ENCODE measurements around the gene RRP1. TPM values are rescaled to one million over a fixed set of nuclear protein-coding genes. Genes with fewer than 3 reads are reported as not detected.

RRP1 gene
- total RNA-seq, 1 experiment from 2014 or later: 53.9 TPM

DNA sequence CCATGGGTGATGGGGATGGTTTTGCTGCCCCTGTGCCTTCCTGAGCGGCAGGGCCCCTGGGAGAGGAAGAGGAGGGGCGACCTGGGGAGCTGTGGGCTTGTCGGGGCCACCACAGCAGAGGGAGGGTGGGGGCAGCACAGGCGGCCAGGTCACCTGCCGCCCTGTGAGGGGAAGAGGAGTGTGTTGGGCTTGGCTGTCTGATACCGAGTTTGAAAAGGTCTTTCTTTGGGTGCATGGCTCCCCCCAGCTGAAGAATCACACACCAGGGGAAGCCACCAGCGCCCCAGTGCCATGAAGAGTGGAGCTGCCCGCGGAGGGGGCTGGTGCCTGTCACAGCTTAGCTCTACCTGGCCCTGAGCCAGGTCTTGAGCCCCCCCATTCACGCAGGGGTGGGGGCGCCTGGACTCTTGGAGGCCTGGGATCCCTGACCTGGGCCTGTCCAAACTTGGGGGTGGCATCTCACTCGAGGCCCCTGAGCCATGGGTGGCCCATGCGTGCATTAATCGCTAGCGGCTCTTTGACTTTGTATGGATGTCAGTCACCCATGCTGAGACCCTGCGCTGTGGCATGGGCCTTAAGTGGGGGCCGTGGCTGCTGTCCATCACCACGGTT is 39.6 kb upstream of the RRP1 start:
- Histone ChIP-seq H3K9me2 (ENCODE audit: insufficient read depth) (no peaks in the 10 kb centered on the region), H3K4me3 (replicated peaks in 1 of 2; ENCODE audit: low read depth in 1 of 2, low read length in 2 of 2) (no peak overlapping the region), H3K9ac (ENCODE audit: low read length) (no peak overlapping the region), H2AFZ (ENCODE audit: low read depth, low read length, poor library complexity, severe bottlenecking) (no peak overlapping the region), H3K4me1 (ENCODE audit: control insufficient read depth in 1 of 2, insufficient read depth in 2 of 2, low read length in 2 of 2) (peaks cover 0 to 12% of the 10 kb centered on the region in 2 experiments; a peak in 2 of 4 replicates), H3K27ac (ENCODE audit: low read depth, low read length) (no peak overlapping the region), H3K79me2 (ENCODE audit: insufficient read depth, low read length) (no peaks in the 10 kb centered on the region), H3K27me3 (ENCODE audit: insufficient read depth, low read length) (no peaks in the 10 kb centered on the region), H3K4me2 (ENCODE audit: low read length) (no peak overlapping the region), H3K36me3 (ENCODE audit: control insufficient read depth in 1 of 2, insufficient read depth in 2 of 2, low read length in 2 of 2) (peaks cover 22 to 54% of the 10 kb centered on the region in 2 experiments; a peak in 3 of 4 replicates), H3K9me3 (ENCODE audit: control insufficient read depth in 1 of 2, insufficient read depth in 1 of 2, low read depth in 1 of 2, low read length in 2 of 2) (no peaks in the 10 kb centered on the region), H4K20me1 (ENCODE audit: insufficient read depth) (no peaks in the 10 kb centered on the region)
- no peak for DNase-seq (ENCODE audit: low read depth, low spot score)
- no TSS peak for BruUV-seq (replicated peaks)
- ChIA-PET CTCF (no interaction called here), RAD21 (ENCODE audit: low non-redundant PET in 1 of 2, low total read pairs in 2 of 2, uncharacterized antibody in 2 of 2, unreplicated experiment in 2 of 2) (no interaction called here), POLR2A (no interaction called here)
- ATAC-seq: no peak; the same call in 1 of the 2 replicates
- intact Hi-C loops (cut with micrococcal nuclease): no loop called here
- TF ChIP-seq POLR2AphosphoS5 (IDR thresholded peaks at IDR 0.05; ENCODE audit: low read depth, low read length) (no peak), ZFX (IDR thresholded peaks at IDR 0.05) (no peak), EGR1 (IDR thresholded peaks at IDR 0.05; ENCODE audit: low read depth) (no peak), YY1 (IDR thresholded peaks at IDR 0.05; ENCODE audit: extremely low read depth, insufficient replicate concordance, low read depth, low read length) (no peak), CBX3 (IDR thresholded peaks at IDR 0.05; ENCODE audit: low read depth) (no peak), MAX (IDR thresholded peaks at IDR 0.05) (no peak), EZH2 (IDR thresholded peaks at IDR 0.05) (no peak)
- TF ChIP-seq, protein P1, sequence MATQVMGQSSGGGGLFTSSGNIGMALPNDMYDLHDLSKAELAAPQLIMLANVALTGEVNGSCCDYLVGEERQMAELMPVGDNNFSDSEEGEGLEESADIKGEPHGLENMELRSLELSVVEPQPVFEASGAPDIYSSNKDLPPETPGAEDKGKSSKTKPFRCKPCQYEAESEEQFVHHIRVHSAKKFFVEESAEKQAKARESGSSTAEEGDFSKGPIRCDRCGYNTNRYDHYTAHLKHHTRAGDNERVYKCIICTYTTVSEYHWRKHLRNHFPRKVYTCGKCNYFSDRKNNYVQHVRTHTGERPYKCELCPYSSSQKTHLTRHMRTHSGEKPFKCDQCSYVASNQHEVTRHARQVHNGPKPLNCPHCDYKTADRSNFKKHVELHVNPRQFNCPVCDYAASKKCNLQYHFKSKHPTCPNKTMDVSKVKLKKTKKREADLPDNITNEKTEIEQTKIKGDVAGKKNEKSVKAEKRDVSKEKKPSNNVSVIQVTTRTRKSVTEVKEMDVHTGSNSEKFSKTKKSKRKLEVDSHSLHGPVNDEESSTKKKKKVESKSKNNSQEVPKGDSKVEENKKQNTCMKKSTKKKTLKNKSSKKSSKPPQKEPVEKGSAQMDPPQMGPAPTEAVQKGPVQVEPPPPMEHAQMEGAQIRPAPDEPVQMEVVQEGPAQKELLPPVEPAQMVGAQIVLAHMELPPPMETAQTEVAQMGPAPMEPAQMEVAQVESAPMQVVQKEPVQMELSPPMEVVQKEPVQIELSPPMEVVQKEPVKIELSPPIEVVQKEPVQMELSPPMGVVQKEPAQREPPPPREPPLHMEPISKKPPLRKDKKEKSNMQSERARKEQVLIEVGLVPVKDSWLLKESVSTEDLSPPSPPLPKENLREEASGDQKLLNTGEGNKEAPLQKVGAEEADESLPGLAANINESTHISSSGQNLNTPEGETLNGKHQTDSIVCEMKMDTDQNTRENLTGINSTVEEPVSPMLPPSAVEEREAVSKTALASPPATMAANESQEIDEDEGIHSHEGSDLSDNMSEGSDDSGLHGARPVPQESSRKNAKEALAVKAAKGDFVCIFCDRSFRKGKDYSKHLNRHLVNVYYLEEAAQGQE (IDR thresholded peaks at IDR 0.05; ENCODE audit: low read depth): no peak
